ENCODE data around the gene MMP11. TPM values are rescaled to one million over a fixed set of nuclear protein-coding genes. Genes with fewer than 3 reads are reported as not detected.

The MMP11 gene
- total RNA-seq, 3 donors from 2014 or later, result 2.0 to 6.3 (median 4.0) TPM

- peak overlapping the region; percentile 86 for H3K4me3 ChIP-seq
- no peak for TF ChIP-seq CTCF (IDR thresholded peaks at IDR 0.05)
- ATAC-seq (peak; percentile 0), DNase-seq (no peak)
- no peaks in the 10 kb centered on the region for H3K9me3 ChIP-seq
- H3K36me3 ChIP-seq (ENCODE audit: low read depth), result no peaks in the 10 kb centered on the region
- peaks cover 30% of the 10 kb centered on the region for H3K4me1 ChIP-seq (ENCODE audit: low read depth)
- intact Hi-C loops (cut with DNase I, micrococcal nuclease), result no loop called here
These were observed 14.9 kb downstream of the MMP11 start for GRCh38 chr22:23787600-23787896.

DNA sequence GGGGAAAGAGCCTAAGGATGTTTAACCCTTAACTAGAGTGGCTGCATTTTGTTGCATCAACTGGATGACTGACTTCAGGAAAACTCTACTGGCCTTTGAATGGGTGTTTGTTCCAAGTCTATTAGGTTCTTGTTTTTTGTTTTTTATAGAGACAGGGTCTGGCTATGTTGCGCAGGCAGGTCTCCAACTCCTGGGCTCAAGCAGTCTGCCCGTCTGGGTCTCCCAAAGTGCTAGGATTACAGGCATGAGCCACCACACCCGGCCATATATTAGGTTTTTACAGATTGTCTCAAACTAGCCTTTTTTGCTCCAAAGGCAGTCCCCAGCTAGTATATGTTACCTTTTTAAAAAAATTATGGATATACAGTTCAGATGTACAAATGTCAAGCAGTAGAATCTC is 15.3 kb downstream of the MMP11 start:
- intact Hi-C loops (cut with DNase I, micrococcal nuclease), result no loop called here
- Histone ChIP-seq H3K9me3 (no peaks in the 10 kb centered on the region), H3K4me1 (ENCODE audit: low read depth) (peaks cover 30% of the 10 kb centered on the region), H3K4me3 (no peak overlapping the region), H3K36me3 (ENCODE audit: low read depth) (no peaks in the 10 kb centered on the region)
- no peak for TF ChIP-seq CTCF (IDR thresholded peaks at IDR 0.05)
- ATAC-seq (no peak), DNase-seq (peak in 2 of 3 donors; percentile 9 to 22)

GRCh38 chr22:23789121-23789520 is 16.5 kb downstream of the MMP11 start:
- H3K9me3 ChIP-seq, result no peaks in the 10 kb centered on the region
- H3K36me3 ChIP-seq (ENCODE audit: low read depth), result no peaks in the 10 kb centered on the region
- DNase-seq, result no peak
- no peak for ATAC-seq
- intact Hi-C loops (cut with DNase I, micrococcal nuclease), result no loop called here
- H3K4me1 ChIP-seq (ENCODE audit: low read depth), result peaks cover 21% of the 10 kb centered on the region
- no peak overlapping the region for H3K4me3 ChIP-seq
- TF ChIP-seq CTCF (IDR thresholded peaks at IDR 0.05), result no peak

GRCh38 chr22:23789638-23790037 is 17.0 kb downstream of the MMP11 start:
- Histone ChIP-seq H3K9me3 (no peaks in the 10 kb centered on the region), H3K4me1 (ENCODE audit: low read depth) (peaks cover 15% of the 10 kb centered on the region), H3K36me3 (ENCODE audit: low read depth) (no peaks in the 10 kb centered on the region), H3K4me3 (no peak overlapping the region)
- DNase-seq (peak in 1 of 3 donors; percentile 6), ATAC-seq (no peak)
- TF ChIP-seq CTCF (IDR thresholded peaks at IDR 0.05), result no peak
- intact Hi-C loops (cut with DNase I, micrococcal nuclease), result no loop called here

GRCh38 chr22:23790819-23791737 is 18.4 kb downstream of the MMP11 start:
- Histone ChIP-seq H3K36me3 (ENCODE audit: low read depth) (peaks cover 5% of the 10 kb centered on the region), H3K4me1 (ENCODE audit: low read depth) (peaks cover 13% of the 10 kb centered on the region), H3K9me3 (no peaks in the 10 kb centered on the region), H3K4me3 (no peak overlapping the region)
- ATAC-seq, result no peak
- TF ChIP-seq CTCF (IDR thresholded peaks at IDR 0.05), result no peak
- DNase-seq, result peak in 2 of 3 donors; percentile 7 to 34
- intact Hi-C loops (cut with DNase I, micrococcal nuclease), result no loop called here
